NT2/D1 (cell line): ENCODE measurements around the gene PRR4.

Experiments used
- SUZ12 ChIP-seq: IDR thresholded peaks from 2 replicates; pipeline ENCODE4 v1.6.1; 2011; ENCODE audit not compliant: insufficient read length, insufficient read depth; ENCODE audit errors: extremely low read depth
- YY1 ChIP-seq: IDR thresholded peaks from 2 replicates; pipeline ENCODE4 v1.6.1; 2011; ENCODE audit not compliant: insufficient read length, insufficient read depth
- ZNF274 ChIP-seq: IDR thresholded peaks from 2 replicates; pipeline ENCODE4 v1.6.1; 2011; ENCODE audit warnings: mild to moderate bottlenecking, low read depth, low read length

DNA sequence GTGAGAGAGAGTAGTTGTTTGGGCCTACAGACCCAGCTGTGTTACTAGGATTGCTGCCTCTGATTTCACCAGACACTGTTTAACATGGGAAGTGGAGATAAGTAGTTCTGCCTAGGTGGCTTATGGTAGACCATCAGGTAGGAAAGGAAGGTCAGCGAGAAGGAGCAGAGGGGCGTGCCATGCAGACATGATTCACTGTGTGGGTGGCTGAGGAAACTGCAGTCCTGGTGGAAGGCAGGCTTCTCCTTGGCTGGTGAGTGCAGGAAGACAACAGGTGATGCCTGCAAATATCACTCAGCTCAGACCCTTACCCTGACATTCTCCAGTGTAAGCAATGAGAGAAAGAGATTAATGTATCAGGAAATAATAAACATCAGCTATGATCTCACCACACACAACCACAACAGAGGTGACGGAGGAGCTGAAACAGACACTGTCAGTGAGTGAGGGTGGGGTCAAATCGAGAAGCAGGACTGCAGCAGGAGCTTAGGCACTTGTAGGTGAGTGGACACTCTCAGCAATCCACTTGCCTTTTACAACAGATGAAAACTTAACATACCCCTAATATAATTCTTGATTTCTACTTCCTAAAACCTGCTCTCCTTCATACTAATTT is 2.1 kb upstream of the PRR4 start:
- TF ChIP-seq ZNF274 (no peak), YY1 (no peak), SUZ12 (no peak)
